ENCODE data around the gene PDHX.

PDHX gene

GRCh38 chr11:35011389-35011788, 95.0 kb downstream of the PDHX start:
- TF ChIP-seq POU6F1 (CRISPR knock-in tag; IDR thresholded peaks at IDR 0.05; ENCODE audit: borderline replicate concordance, low read depth) (no peak), ZNF70 (CRISPR knock-in tag; IDR thresholded peaks at IDR 0.05) (no peak), ESRRG (CRISPR knock-in tag; IDR thresholded peaks at IDR 0.05) (no peak), ISL1 (CRISPR knock-in tag; IDR thresholded peaks at IDR 0.05) (no peak)
- no peak for ATAC-seq

- no peak for ATAC-seq
Observed at GRCh38 chr11:35011944-35012343, 95.5 kb downstream of the PDHX start.

GRCh38 chr11:35012467-35013191, 96.2 kb downstream of the PDHX start:
- no peak for TF ChIP-seq ESRRG (CRISPR knock-in tag; IDR thresholded peaks at IDR 0.05)
- no peak for TF ChIP-seq CSDC2 (CRISPR knock-in tag; IDR thresholded peaks at IDR 0.05)
- TF ChIP-seq POU6F1 (CRISPR knock-in tag; IDR thresholded peaks at IDR 0.05; ENCODE audit: borderline replicate concordance, low read depth), result no peak
- TF ChIP-seq ZNF565 (CRISPR knock-in tag; conservative IDR thresholded peaks at IDR 0.05; ENCODE audit: low read depth), result no peak
- TF ChIP-seq PPARA (CRISPR knock-in tag; IDR thresholded peaks at IDR 0.05; ENCODE audit: borderline replicate concordance), result no peak
- TF ChIP-seq TOX (CRISPR knock-in tag; IDR thresholded peaks at IDR 0.05; ENCODE audit: borderline replicate concordance), result no peak
- TF ChIP-seq BACH2 (CRISPR knock-in tag; IDR thresholded peaks at IDR 0.05; ENCODE audit: borderline replicate concordance), result no peak
- no peak for ATAC-seq

More at GRCh38 chr11:35011944-35012343, 95.5 kb downstream of the PDHX start:
- TF ChIP-seq ESRRG (CRISPR knock-in tag; IDR thresholded peaks at IDR 0.05) (no peak), ZNF8 (CRISPR knock-in tag; IDR thresholded peaks at IDR 0.05) (no peak), BACH2 (CRISPR knock-in tag; IDR thresholded peaks at IDR 0.05; ENCODE audit: borderline replicate concordance) (no peak), ISL1 (CRISPR knock-in tag; IDR thresholded peaks at IDR 0.05) (no peak), TCF4 (CRISPR knock-in tag; IDR thresholded peaks at IDR 0.05; ENCODE audit: borderline replicate concordance) (no peak), ZNF70 (CRISPR knock-in tag; IDR thresholded peaks at IDR 0.05) (no peak), ZFP3 (CRISPR knock-in tag; IDR thresholded peaks at IDR 0.05) (no peak), TOX (CRISPR knock-in tag; IDR thresholded peaks at IDR 0.05; ENCODE audit: borderline replicate concordance) (no peak), ARNTL (CRISPR knock-in tag; IDR thresholded peaks at IDR 0.05; ENCODE audit: borderline replicate concordance, low read depth) (no peak), TSHZ2 (CRISPR knock-in tag; IDR thresholded peaks at IDR 0.05) (no peak)

- peak; percentile 18; the same call in 2 of the 3 replicates for ATAC-seq
- no peak for TF ChIP-seq CSDC2 (CRISPR knock-in tag; IDR thresholded peaks at IDR 0.05)
- TF ChIP-seq ZFP3 (CRISPR knock-in tag; IDR thresholded peaks at IDR 0.05), result no peak
- TF ChIP-seq ISL1 (CRISPR knock-in tag; IDR thresholded peaks at IDR 0.05), result no peak
- no peak for TF ChIP-seq ZNF565 (CRISPR knock-in tag; conservative IDR thresholded peaks at IDR 0.05; ENCODE audit: low read depth)
- TF ChIP-seq TCF4 (CRISPR knock-in tag; IDR thresholded peaks at IDR 0.05; ENCODE audit: borderline replicate concordance), result no peak
- no peak for TF ChIP-seq ZFP30 (CRISPR knock-in tag; IDR thresholded peaks at IDR 0.05)
- no peak for TF ChIP-seq ARNTL (CRISPR knock-in tag; IDR thresholded peaks at IDR 0.05; ENCODE audit: borderline replicate concordance, low read depth)
- TF ChIP-seq OSR1 (CRISPR knock-in tag; IDR thresholded peaks at IDR 0.05), result no peak
- TF ChIP-seq BACH2 (CRISPR knock-in tag; IDR thresholded peaks at IDR 0.05; ENCODE audit: borderline replicate concordance), result no peak
- no peak for TF ChIP-seq ZC3H10 (CRISPR knock-in tag; IDR thresholded peaks at IDR 0.05)
- no peak for TF ChIP-seq CREB5 (CRISPR knock-in tag; IDR thresholded peaks at IDR 0.05; ENCODE audit: low read depth)
- TF ChIP-seq TOX (CRISPR knock-in tag; IDR thresholded peaks at IDR 0.05; ENCODE audit: borderline replicate concordance), result no peak
- no peak for TF ChIP-seq SNAI2 (CRISPR knock-in tag; IDR thresholded peaks at IDR 0.05)
- no peak for TF ChIP-seq PATZ1 (CRISPR knock-in tag; IDR thresholded peaks at IDR 0.05; ENCODE audit: borderline replicate concordance)
- no peak for TF ChIP-seq RARB (CRISPR knock-in tag; IDR thresholded peaks at IDR 0.05)
- TF ChIP-seq ZNF8 (CRISPR knock-in tag; IDR thresholded peaks at IDR 0.05), result no peak
Observed at GRCh38 chr11:35013514-35014233, 97.3 kb downstream of the PDHX start.
